Astrocyte of the cerebellum (primary cell): ENCODE measurements around the gene CARM1.
"Not testable (repeated sequence)": the region's sequence is repeated elsewhere in the genome, so short reads cannot be mapped to it uniquely, and the experiment has no call there.

ENCODE experiments used
- DNase-seq: peaks from one replicate; pipeline ENCODE4 v3.0.0-alpha.2; 2011; ENCODE audit warnings: low read depth
- H3K4me3 ChIP-seq: 2 replicates; pipeline ENCODE4 v1.5.1; 2011; ENCODE audit warnings: mild to moderate bottlenecking, low read depth, low read length, moderate library complexity
- in situ Hi-C: cut with HindIII; loops from 2 replicates; pipeline ENCODE4 v1.10.0; 2017; ENCODE audit warnings: low sequenced_read_pairs
- TF ChIP-seq, protein P1 (sequence below): IDR thresholded peaks from 2 replicates; pipeline ENCODE4 v1.5.1; 2012; ENCODE audit warnings: low read length, low read depth, moderate library complexity, mild to moderate bottlenecking; ENCODE audit errors: missing control alignments

Gene CARM1

DNA sequence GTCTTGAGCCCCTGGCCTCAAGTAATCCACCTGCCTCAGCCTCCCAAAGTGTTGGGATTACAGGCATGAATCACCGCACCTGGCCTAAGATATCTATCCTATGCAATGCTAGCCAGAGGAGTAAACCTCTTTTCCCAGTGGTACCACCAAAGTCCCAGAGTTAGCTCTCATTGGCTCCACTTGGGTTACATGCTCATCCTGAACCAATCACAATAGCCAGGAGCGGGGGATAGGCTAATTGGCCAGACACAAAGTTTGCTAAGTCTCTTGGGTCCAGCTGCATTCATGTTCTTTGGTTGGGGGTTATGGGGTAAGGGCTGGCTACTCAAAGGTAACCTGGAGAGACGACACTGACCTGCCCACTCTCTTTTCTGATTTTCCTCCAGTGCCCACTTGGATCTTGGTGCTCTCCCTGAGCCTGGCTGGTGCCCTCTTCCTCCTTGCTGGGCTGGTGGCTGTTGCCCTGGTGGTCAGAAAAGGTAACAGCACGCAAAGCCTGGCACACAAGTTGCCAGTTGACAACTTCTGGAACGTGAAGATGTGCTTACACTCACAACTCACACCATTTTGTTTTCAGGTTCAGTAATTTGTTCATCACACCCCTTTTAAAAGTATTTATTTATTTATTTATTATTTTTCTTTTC is 15.4 kb upstream of the CARM1 start:
- TF ChIP-seq, protein P1, sequence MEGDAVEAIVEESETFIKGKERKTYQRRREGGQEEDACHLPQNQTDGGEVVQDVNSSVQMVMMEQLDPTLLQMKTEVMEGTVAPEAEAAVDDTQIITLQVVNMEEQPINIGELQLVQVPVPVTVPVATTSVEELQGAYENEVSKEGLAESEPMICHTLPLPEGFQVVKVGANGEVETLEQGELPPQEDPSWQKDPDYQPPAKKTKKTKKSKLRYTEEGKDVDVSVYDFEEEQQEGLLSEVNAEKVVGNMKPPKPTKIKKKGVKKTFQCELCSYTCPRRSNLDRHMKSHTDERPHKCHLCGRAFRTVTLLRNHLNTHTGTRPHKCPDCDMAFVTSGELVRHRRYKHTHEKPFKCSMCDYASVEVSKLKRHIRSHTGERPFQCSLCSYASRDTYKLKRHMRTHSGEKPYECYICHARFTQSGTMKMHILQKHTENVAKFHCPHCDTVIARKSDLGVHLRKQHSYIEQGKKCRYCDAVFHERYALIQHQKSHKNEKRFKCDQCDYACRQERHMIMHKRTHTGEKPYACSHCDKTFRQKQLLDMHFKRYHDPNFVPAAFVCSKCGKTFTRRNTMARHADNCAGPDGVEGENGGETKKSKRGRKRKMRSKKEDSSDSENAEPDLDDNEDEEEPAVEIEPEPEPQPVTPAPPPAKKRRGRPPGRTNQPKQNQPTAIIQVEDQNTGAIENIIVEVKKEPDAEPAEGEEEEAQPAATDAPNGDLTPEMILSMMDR: peak; percentile 56
- no peak for DNase-seq
- in situ Hi-C loops: no loop called here
- H3K4me3 ChIP-seq: no peak overlapping the region

DNA sequence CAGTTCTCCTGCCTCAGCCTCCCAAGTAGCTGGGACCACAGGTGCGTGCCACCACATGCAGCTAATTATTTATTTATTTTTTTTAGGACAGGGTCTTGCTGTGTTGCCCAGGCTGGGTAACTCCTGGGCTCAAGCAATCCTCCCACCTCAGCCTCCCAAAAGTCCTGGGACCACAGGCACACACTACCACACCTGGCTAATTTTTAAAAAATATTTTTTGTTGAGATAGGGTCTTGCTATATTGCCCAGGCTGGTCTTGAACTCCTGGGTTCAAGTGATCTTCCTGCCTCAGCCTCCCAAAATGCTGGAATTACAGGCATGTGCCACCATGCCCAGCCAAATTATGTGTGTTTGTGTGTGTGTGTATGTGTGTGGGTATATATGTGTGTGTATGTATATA is 14.5 kb upstream of the CARM1 start:
- H3K4me3 ChIP-seq, DNase-seq, in situ Hi-C loops: not testable (repeated sequence)

DNA sequence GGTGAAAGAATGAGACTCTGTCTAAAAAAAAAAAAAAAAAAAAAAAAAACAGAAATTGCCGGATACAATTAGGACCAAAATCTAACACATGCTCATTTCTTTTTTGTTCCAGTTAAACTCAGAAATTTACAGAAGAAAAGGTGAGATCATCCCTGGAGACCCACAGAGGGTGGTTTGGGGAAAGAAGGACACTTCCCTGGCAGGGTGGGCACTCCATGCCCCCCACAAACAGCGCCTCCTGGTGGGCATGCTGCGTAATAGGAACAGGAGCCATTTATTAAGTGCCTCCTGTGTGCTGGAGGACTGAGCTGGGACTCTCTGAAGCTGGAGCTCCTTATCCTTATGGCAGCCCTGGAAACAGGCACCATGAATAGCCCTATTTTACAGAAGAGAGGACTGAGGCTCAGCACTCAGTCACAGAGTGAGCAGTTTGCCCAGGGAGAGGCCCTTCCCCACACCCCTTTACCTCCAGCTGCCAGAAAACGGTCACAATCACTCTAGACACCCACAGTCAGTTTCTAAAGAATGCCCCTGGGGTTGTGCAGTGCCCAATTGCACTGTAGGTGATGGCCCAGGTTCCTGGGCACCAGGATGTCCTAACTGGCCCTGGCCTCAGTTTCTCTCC is 13.0 kb upstream of the CARM1 start:
- H3K4me3 ChIP-seq: no peak overlapping the region
- no peak for DNase-seq
- in situ Hi-C loops: no loop called here
- TF ChIP-seq, protein P1: peak; percentile 76

DNA sequence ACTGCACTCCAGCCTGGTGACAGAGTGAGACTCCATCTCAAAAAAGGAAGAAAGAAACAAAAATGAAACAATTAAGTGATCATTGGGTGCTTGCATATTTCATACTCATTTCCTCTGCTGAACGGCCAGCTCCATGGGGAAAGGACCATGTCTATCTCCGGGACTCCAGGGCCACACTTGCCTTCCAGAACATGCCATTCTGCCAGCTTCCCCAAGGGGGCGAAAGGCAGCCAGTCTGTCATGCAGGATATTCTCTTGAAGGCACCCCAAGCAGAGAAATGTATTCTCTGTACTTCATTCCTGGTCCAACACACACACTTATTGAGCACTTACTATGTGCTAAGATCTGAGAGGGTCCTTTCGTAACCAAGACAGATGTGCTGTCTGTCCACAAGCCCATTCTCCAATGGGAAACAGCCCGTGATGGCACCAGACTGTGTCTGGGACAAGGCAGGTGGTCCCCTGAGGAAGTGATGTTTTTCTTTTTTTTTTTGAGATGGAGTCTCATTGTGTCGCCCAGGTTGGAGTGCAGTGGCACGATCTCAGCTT is 10.2 kb upstream of the CARM1 start:
- H3K4me3 ChIP-seq: no peak overlapping the region
- TF ChIP-seq, protein P1: peak; percentile 53
- in situ Hi-C loops: no loop called here
- DNase-seq: no peak

DNA sequence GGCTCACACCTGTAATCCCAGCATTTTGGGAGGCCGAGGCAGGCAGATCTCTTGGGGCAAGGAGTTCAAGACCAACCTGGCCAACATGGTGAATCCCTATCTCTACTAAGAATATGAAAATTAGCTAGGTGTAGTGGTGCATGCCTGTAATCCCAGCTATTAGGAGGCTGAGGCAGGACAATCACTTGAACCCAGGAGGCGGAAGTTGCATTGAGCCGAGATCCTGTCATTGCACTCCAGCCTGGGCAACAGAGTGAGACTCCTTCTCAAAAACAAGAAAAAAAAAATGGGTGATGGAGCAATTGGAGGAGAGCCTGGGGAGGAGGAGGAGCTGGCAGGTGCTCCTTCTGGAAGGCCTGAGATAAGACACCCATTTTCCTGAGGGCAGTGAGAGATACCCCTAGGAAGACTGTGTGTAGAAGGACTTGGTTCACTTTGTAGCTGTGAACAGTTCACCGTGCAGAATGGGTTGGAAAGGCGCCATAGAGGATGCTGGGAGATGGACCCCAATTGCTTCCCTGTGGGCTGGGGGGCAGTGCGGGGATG is 8.7 kb upstream of the CARM1 start:
- H3K4me3 ChIP-seq: no peak overlapping the region
- in situ Hi-C loops: no loop called here
- TF ChIP-seq, protein P1: no peak
- DNase-seq: no peak

DNA sequence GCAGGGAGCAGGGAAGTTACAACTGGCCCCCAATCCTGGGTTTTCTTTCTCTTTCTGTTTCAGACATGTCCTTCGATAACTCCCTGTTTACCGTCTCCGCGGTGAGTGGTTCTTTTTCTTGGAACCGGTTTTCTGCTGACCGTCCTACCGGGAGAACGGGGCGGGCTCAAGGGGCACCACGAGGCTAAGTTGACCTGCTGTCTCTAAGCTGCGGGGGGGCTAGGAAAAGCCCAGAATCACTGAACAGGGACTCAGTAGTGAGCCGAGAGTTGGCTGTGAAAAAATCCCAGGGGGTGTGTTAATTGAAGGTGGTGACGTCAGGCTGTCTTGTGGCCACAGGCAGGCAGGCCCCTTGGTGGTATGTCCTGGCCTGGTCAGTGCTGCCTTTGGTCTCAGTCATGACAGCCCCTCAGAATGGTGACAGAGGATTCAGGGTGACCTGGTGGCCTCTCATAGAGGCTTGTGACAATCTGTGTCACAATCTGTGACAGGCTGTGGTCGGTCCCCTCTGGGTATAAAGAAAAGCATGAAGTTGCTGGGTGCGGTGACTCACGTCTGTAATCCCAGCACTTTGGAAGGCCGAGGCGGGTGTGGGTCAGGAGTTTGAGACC is 8.1 kb upstream of the CARM1 start:
- TF ChIP-seq, protein P1: no peak
- in situ Hi-C loops: no loop called here
- DNase-seq: peak; percentile 28
- no peak overlapping the region for H3K4me3 ChIP-seq

DNA sequence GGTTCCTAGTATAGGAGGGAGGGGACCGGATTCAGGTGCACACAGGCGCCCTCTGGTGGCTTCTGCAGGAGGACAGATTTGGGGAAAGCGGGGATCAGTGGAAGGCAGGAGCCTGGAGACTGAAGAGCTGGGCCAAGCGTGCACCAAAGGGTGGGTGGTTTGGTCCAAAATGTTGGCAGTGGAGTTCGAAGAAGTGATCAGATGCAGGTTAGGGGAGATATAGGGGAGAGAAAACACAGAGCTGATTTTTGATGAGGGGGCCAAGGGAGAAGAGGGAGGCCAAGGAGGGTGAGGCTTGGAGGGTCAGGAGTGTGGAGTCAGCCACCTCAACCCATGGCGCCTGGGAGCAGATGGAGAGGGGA is 6.8 kb upstream of the CARM1 start:
- TF ChIP-seq, protein P1: peak; percentile 95
- DNase-seq: peak; percentile 57
- H3K4me3 ChIP-seq: no peak overlapping the region
- in situ Hi-C loops: no loop called here
